Adipocyte (in vitro differentiated cells): ENCODE results near the gene RAB11FIP3.

ENCODE experiments used
- DNase-seq: peaks from one replicate; pipeline ENCODE4 v3.0.0-alpha.2; 2015; ENCODE audit warnings: low read depth
- H3K27me3 ChIP-seq: replicated peaks from 2 replicates; pipeline ENCODE4 v1.7.0; 2013; ENCODE audit warnings: mild to moderate bottlenecking, low read length, moderate library complexity; ENCODE audit not compliant: control insufficient read depth, insufficient read depth
- H3K36me3 ChIP-seq: 2 replicates; pipeline ENCODE4 v1.7.0; 2013; ENCODE audit warnings: low read length, mild to moderate bottlenecking, moderate library complexity; ENCODE audit not compliant: control insufficient read depth, insufficient read depth, severe bottlenecking
- H3K4me1 ChIP-seq: 2 replicates; pipeline ENCODE4 v1.7.0; 2013; ENCODE audit warnings: mild to moderate bottlenecking, low read length, moderate library complexity; ENCODE audit not compliant: control insufficient read depth, insufficient read depth
- H3K4me3 ChIP-seq: 2 replicates; pipeline ENCODE4 v1.7.0; 2013; ENCODE audit warnings: mild to moderate bottlenecking, low read length, moderate library complexity
- H3K9ac ChIP-seq: 2 replicates; pipeline ENCODE4 v1.7.0; 2013; ENCODE audit warnings: mild to moderate bottlenecking, low read length, moderate library complexity
- H3K9me3 ChIP-seq: 2 replicates; pipeline ENCODE4 v1.7.0; 2013; ENCODE audit warnings: mild to moderate bottlenecking, low read length, moderate library complexity; ENCODE audit not compliant: control insufficient read depth

RAB11FIP3 gene

GRCh38 chr16:524274-525040 lies 99.0 kb downstream of the RAB11FIP3 start:
- peak overlapping the region; percentile 34 for H3K9ac ChIP-seq
- H3K9me3 ChIP-seq: no peaks in the 10 kb centered on the region
- no peak for DNase-seq
- H3K4me1 ChIP-seq: peaks cover 30% of the 10 kb centered on the region
- peaks cover 16% of the 10 kb centered on the region for H3K36me3 ChIP-seq
- no peak overlapping the region for H3K4me3 ChIP-seq
- no peaks in the 10 kb centered on the region for H3K27me3 ChIP-seq

GRCh38 chr16:525123-525519 lies 99.7 kb downstream of the RAB11FIP3 start:
- H3K36me3 ChIP-seq: peaks cover 9% of the 10 kb centered on the region
- peak overlapping the region; percentile 94 for H3K4me3 ChIP-seq
- H3K9me3 ChIP-seq: no peaks in the 10 kb centered on the region
- peak overlapping the region; percentile 98 for H3K9ac ChIP-seq
- DNase-seq: no peak
- no peaks in the 10 kb centered on the region for H3K27me3 ChIP-seq
- H3K4me1 ChIP-seq: peaks cover 36% of the 10 kb centered on the region

- Histone ChIP-seq H3K4me3 (peak overlapping the region; percentile 94), H3K9ac (peak overlapping the region; percentile 98), H3K36me3 (peaks cover 4% of the 10 kb centered on the region), H3K9me3 (no peaks in the 10 kb centered on the region), H3K4me1 (peaks cover 41% of the 10 kb centered on the region), H3K27me3 (no peaks in the 10 kb centered on the region)
- peak; percentile 83 for DNase-seq
Observed at GRCh38 chr16:525520-526180, 100.2 kb downstream of the RAB11FIP3 start.

GRCh38 chr16:526181-527014 lies 100.9 kb downstream of the RAB11FIP3 start:
- peak; percentile 76 for DNase-seq
- Histone ChIP-seq H3K36me3 (no peaks in the 10 kb centered on the region), H3K9me3 (no peaks in the 10 kb centered on the region), H3K4me1 (peaks cover 41% of the 10 kb centered on the region), H3K4me3 (peak overlapping the region; percentile 94), H3K27me3 (no peaks in the 10 kb centered on the region), H3K9ac (peak overlapping the region; percentile 98)

GRCh38 chr16:527015-527903 lies 101.8 kb downstream of the RAB11FIP3 start, which contains the start of gene CAPN15:
CAPN15 (plus strand) TSS chr16:527712; CDS start chr16:546839, 19,127 bp downstream.
- Histone ChIP-seq H3K4me3 (peak within 1 kb of the TSS; percentile 94), H3K4me1 (peaks cover 41% of the 10 kb centered on the region), H3K36me3 (no peaks in the 10 kb centered on the region), H3K9me3 (no peaks in the 10 kb centered on the region), H3K9ac (peak within 1 kb of the TSS; percentile 98), H3K27me3 (no peaks in the 10 kb centered on the region)
- DNase-seq: peak; percentile 95

- Histone ChIP-seq H3K36me3 (no peaks in the 10 kb centered on the region), H3K9ac (peak overlapping the region; percentile 98), H3K4me3 (peak overlapping the region; percentile 94), H3K9me3 (no peaks in the 10 kb centered on the region), H3K4me1 (peaks cover 41% of the 10 kb centered on the region), H3K27me3 (no peaks in the 10 kb centered on the region)
- DNase-seq: peak; percentile 73
Observed at GRCh38 chr16:528111-529011, 102.9 kb downstream of the RAB11FIP3 start.

GRCh38 chr16:529012-529575 lies 103.6 kb downstream of the RAB11FIP3 start:
- Histone ChIP-seq H3K27me3 (no peaks in the 10 kb centered on the region), H3K9me3 (no peaks in the 10 kb centered on the region), H3K9ac (peak overlapping the region; percentile 98), H3K36me3 (no peaks in the 10 kb centered on the region), H3K4me3 (peak overlapping the region; percentile 94), H3K4me1 (peaks cover 41% of the 10 kb centered on the region)
- DNase-seq: no peak

- DNase-seq: no peak
- Histone ChIP-seq H3K27me3 (no peaks in the 10 kb centered on the region), H3K4me1 (peaks cover 42% of the 10 kb centered on the region), H3K4me3 (peak overlapping the region; percentile 94), H3K9me3 (no peaks in the 10 kb centered on the region), H3K36me3 (no peaks in the 10 kb centered on the region), H3K9ac (peak overlapping the region; percentile 98)
Observed at GRCh38 chr16:530111-530817, 104.8 kb downstream of the RAB11FIP3 start.

- Histone ChIP-seq H3K4me1 (peaks cover 33% of the 10 kb centered on the region), H3K4me3 (no peak overlapping the region), H3K36me3 (no peaks in the 10 kb centered on the region), H3K27me3 (no peaks in the 10 kb centered on the region), H3K9ac (no peak overlapping the region), H3K9me3 (no peaks in the 10 kb centered on the region)
- no peak for DNase-seq
Observed at GRCh38 chr16:531494-532125, 106.2 kb downstream of the RAB11FIP3 start.
